Measurements from ENCODE around the gene MARCHF11. TPM values are rescaled to one million over a fixed set of nuclear protein-coding genes. Genes with fewer than 3 reads are reported as not detected.

MARCHF11 gene
- total RNA-seq, 2 experiments from 2014 or later: not detected

GRCh38 chr5:16061163-16061562 lies 118.4 kb downstream of the MARCHF11 start:
- H3K27ac Mint-ChIP-seq: no peak overlapping the region
- Histone ChIP-seq H3K4me3 (ENCODE audit: low read length) (no peak overlapping the region), H3K36me3 (ENCODE audit: insufficient read depth, low read length) (no peaks in the 10 kb centered on the region), H3K4me1 (ENCODE audit: insufficient read depth, low read length) (no peaks in the 10 kb centered on the region), H3K9me3 (ENCODE audit: control insufficient read depth in 1 of 2, insufficient read depth in 1 of 2, low read length in 2 of 2) (no peaks in the 10 kb centered on the region), H3K27ac (ENCODE audit: low read depth in 1 of 2, low read length in 2 of 2) (no peak overlapping the region), H3K27me3 (ENCODE audit: control insufficient read depth in 1 of 2, insufficient read depth in 2 of 2, low read length in 2 of 2) (no peaks in the 10 kb centered on the region)
- CTCF ChIA-PET: no interaction called here
- H3K36me3 Mint-ChIP-seq (ENCODE audit: low read depth): no peaks in the 10 kb centered on the region
- no peak overlapping the region for H3K4me3 Mint-ChIP-seq
- no peaks in the 10 kb centered on the region for H3K27me3 Mint-ChIP-seq
- TF ChIP-seq, protein P1, sequence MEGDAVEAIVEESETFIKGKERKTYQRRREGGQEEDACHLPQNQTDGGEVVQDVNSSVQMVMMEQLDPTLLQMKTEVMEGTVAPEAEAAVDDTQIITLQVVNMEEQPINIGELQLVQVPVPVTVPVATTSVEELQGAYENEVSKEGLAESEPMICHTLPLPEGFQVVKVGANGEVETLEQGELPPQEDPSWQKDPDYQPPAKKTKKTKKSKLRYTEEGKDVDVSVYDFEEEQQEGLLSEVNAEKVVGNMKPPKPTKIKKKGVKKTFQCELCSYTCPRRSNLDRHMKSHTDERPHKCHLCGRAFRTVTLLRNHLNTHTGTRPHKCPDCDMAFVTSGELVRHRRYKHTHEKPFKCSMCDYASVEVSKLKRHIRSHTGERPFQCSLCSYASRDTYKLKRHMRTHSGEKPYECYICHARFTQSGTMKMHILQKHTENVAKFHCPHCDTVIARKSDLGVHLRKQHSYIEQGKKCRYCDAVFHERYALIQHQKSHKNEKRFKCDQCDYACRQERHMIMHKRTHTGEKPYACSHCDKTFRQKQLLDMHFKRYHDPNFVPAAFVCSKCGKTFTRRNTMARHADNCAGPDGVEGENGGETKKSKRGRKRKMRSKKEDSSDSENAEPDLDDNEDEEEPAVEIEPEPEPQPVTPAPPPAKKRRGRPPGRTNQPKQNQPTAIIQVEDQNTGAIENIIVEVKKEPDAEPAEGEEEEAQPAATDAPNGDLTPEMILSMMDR (IDR thresholded peaks at IDR 0.05): no peak
- ATAC-seq (ENCODE audit: poor library complexity): no peak
- intact Hi-C loops (cut with DNase I, micrococcal nuclease): no loop called here
- no peak for DNase-seq
- no peaks in the 10 kb centered on the region for H3K9me3 Mint-ChIP-seq
- H3K4me1 Mint-ChIP-seq (ENCODE audit: low read depth): no peaks in the 10 kb centered on the region
- POLR2A ChIA-PET: no interaction called here

DNA sequence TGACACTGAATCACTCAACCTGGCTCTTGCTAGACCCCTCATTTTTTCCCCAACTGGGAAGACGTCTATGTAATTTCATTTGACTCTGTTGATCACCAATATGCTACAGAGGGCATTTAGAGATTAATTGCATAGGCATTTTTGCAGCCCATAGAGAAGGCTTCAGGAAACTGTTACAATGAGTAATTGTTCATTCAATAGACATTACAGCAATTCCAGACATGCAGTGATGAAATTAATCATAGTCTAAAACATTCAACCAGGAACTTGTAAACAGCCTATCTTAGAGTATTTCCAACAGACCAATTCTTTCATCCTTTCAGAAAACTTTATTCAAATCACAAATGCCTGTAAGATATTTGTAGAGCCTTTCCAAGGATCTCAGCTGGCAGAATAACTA lies 122.3 kb downstream of the MARCHF11 start:
- POLR2A ChIA-PET: no interaction called here
- H3K36me3 Mint-ChIP-seq (ENCODE audit: low read depth): no peaks in the 10 kb centered on the region
- CTCF ChIA-PET: no interaction called here
- Histone ChIP-seq H3K4me3 (ENCODE audit: low read length) (no peak overlapping the region), H3K27ac (ENCODE audit: low read depth in 1 of 2, low read length in 2 of 2) (no peak overlapping the region), H3K4me1 (ENCODE audit: insufficient read depth, low read length) (no peaks in the 10 kb centered on the region), H3K27me3 (ENCODE audit: control insufficient read depth in 1 of 2, insufficient read depth in 2 of 2, low read length in 2 of 2) (no peaks in the 10 kb centered on the region), H3K36me3 (ENCODE audit: insufficient read depth, low read length) (no peaks in the 10 kb centered on the region), H3K9me3 (ENCODE audit: control insufficient read depth in 1 of 2, insufficient read depth in 1 of 2, low read length in 2 of 2) (peaks cover 0 to 6% of the 10 kb centered on the region in 2 experiments)
- TF ChIP-seq, protein P1 (IDR thresholded peaks at IDR 0.05): no peak
- intact Hi-C loops (cut with DNase I, micrococcal nuclease): no loop called here
- ATAC-seq (ENCODE audit: poor library complexity) (no peak), DNase-seq (no peak)
- no peaks in the 10 kb centered on the region for H3K27me3 Mint-ChIP-seq
- H3K9me3 Mint-ChIP-seq: peaks cover 6% of the 10 kb centered on the region
- no peaks in the 10 kb centered on the region for H3K4me1 Mint-ChIP-seq (ENCODE audit: low read depth)
- H3K4me3 Mint-ChIP-seq: no peak overlapping the region
- no peak overlapping the region for H3K27ac Mint-ChIP-seq

GRCh38 chr5:16051246-16051755 lies 128.3 kb downstream of the MARCHF11 start:
- ChIA-PET POLR2A (no interaction called here), CTCF (no interaction called here)
- no peaks in the 10 kb centered on the region for H3K27me3 ChIP-seq (ENCODE audit: control insufficient read depth in 1 of 2, insufficient read depth in 2 of 2, low read length in 2 of 2)
- no peaks in the 10 kb centered on the region for H3K27me3 Mint-ChIP-seq
- peaks cover 0 to 16% of the 10 kb centered on the region in 2 experiments for H3K9me3 ChIP-seq (ENCODE audit: control insufficient read depth in 1 of 2, insufficient read depth in 1 of 2, low read length in 2 of 2)
- H3K27ac Mint-ChIP-seq: no peak overlapping the region
- H3K4me3 ChIP-seq (ENCODE audit: low read length): no peak overlapping the region
- H3K4me1 ChIP-seq (ENCODE audit: insufficient read depth, low read length): no peaks in the 10 kb centered on the region
- ATAC-seq (ENCODE audit: poor library complexity): no peak
- no peak for DNase-seq
- no peak overlapping the region for H3K4me3 Mint-ChIP-seq
- intact Hi-C loops (cut with DNase I, micrococcal nuclease): no loop called here
- H3K4me1 Mint-ChIP-seq (ENCODE audit: low read depth): no peaks in the 10 kb centered on the region
- H3K36me3 Mint-ChIP-seq (ENCODE audit: low read depth): no peaks in the 10 kb centered on the region
- no peak overlapping the region for H3K27ac ChIP-seq (ENCODE audit: low read depth in 1 of 2, low read length in 2 of 2)
- H3K9me3 Mint-ChIP-seq: peaks cover 6% of the 10 kb centered on the region
- TF ChIP-seq, protein P1 (IDR thresholded peaks at IDR 0.05): no peak
- no peaks in the 10 kb centered on the region for H3K36me3 ChIP-seq (ENCODE audit: insufficient read depth, low read length)

Measured in CD4-positive, alpha-beta T cell (primary cell).